AG04450 (cell line): Measurements from ENCODE around the gene MTUS2. TPM values are rescaled to one million over a fixed set of nuclear protein-coding genes. Genes with fewer than 3 reads are reported as not detected.

Experiments used
- CTCF ChIA-PET: fragments of 300-600, 350-600 bp; formaldehyde crosslinking; extraction: SDS; loops from one replicate; lab custom pipeline; 2022; ENCODE audit warnings: antibody characterized with exemption, inconsistent platforms; lab: Charles Lee
- POLR2A ChIA-PET: fragments of 350-600 bp; formaldehyde crosslinking; extraction: SDS; loops from one replicate; lab custom pipeline; 2021; ENCODE audit warnings: antibody characterized with exemption, inconsistent platforms; lab: Yijun Ruan, JAX
- DNase-seq: peaks from one replicate; pipeline ENCODE4 v3.0.0-alpha.2; 2011; ENCODE audit warnings: low read depth, low spot score
- H3K27ac ChIP-seq: one replicate; pipeline ENCODE4 v1.5.1; 2012; ENCODE audit warnings: low read depth, low read length, control low read depth
- H3K27me3 ChIP-seq: one replicate; pipeline ENCODE4 v1.6.0; 2012; ENCODE audit warnings: low read length; ENCODE audit not compliant: control insufficient read depth, insufficient read depth
- H3K4me3 ChIP-seq: 2 replicates; pipeline ENCODE4 v1.5.1; 2011; ENCODE audit warnings: mild to moderate bottlenecking, low read depth, low read length, control low read depth
- H3K9me3 ChIP-seq: 2 replicates; pipeline ENCODE4 v1.5.1; 2012; ENCODE audit warnings: low read length; ENCODE audit not compliant: control insufficient read depth, insufficient read depth
- CTCF ChIP-seq: IDR thresholded peaks from 2 replicates; pipeline ENCODE4 v1.5.1; 2011; ENCODE audit warnings: low read depth, low read length, control low read depth, inconsistent platforms
- polyA plus RNA-seq: library from polyadenylated mRNA; depleted of rRNA; stranded (reverse); fragments of >200 nt; gene quantifications from 2 replicates; pipeline ENCODE4 v1.2.3, GENCODE V29; 2011

MTUS2 gene
- polyA plus RNA-seq, 1 experiment: 0.02 TPM

GRCh38 chr13:29059800-29060199 lies 239.7 kb downstream of the MTUS2 start:
- H3K4me3 ChIP-seq: no peak overlapping the region
- no peak overlapping the region for H3K27ac ChIP-seq
- peaks cover 19% of the 10 kb centered on the region for H3K9me3 ChIP-seq
- CTCF ChIA-PET: no interaction called here
- no peak for DNase-seq
- TF ChIP-seq CTCF: no peak
- POLR2A ChIA-PET: no interaction called here
- no peaks in the 10 kb centered on the region for H3K27me3 ChIP-seq

- Histone ChIP-seq H3K4me3 (no peak overlapping the region), H3K9me3 (peaks cover 14% of the 10 kb centered on the region; the same call in 1 of the 2 replicates), H3K27ac (no peak overlapping the region), H3K27me3 (no peaks in the 10 kb centered on the region)
- ChIA-PET CTCF (no interaction called here), POLR2A (no interaction called here)
- DNase-seq: no peak
- TF ChIP-seq CTCF: no peak
Measured at GRCh38 chr13:29065142-29065541, 245.0 kb downstream of the MTUS2 start.

GRCh38 chr13:29067306-29067945 lies 247.3 kb downstream of the MTUS2 start:
- no peak overlapping the region for H3K4me3 ChIP-seq
- no peak for TF ChIP-seq CTCF
- POLR2A ChIA-PET: no interaction called here
- CTCF ChIA-PET: no interaction called here
- H3K27ac ChIP-seq: no peak overlapping the region
- no peaks in the 10 kb centered on the region for H3K27me3 ChIP-seq
- H3K9me3 ChIP-seq: peaks cover 13% of the 10 kb centered on the region
- no peak for DNase-seq

GRCh38 chr13:29073755-29074154 lies 253.6 kb downstream of the MTUS2 start:
- CTCF ChIA-PET: no interaction called here
- TF ChIP-seq CTCF: no peak
- no peaks in the 10 kb centered on the region for H3K27me3 ChIP-seq
- POLR2A ChIA-PET: no interaction called here
- H3K9me3 ChIP-seq: peaks cover 19% of the 10 kb centered on the region
- no peak for DNase-seq
- no peak overlapping the region for H3K4me3 ChIP-seq
- H3K27ac ChIP-seq: no peak overlapping the region

GRCh38 chr13:29077051-29077813 lies 257.1 kb downstream of the MTUS2 start:
- no peak overlapping the region for H3K27ac ChIP-seq
- ChIA-PET POLR2A (no interaction called here), CTCF (no interaction called here)
- peaks cover 14% of the 10 kb centered on the region; the same call in 1 of the 2 replicates for H3K9me3 ChIP-seq
- H3K4me3 ChIP-seq: no peak overlapping the region
- TF ChIP-seq CTCF: no peak
- no peak for DNase-seq
- no peaks in the 10 kb centered on the region for H3K27me3 ChIP-seq
